Measurements from ENCODE around the gene MAPK8. TPM values are rescaled to one million over a fixed set of nuclear protein-coding genes. Genes with fewer than 3 reads are reported as not detected.

The MAPK8 gene
- total and polyA plus RNA-seq, 9 of the 15 experiments (the other 6 are each of a cell fraction or from before 2014, with no cell fraction given) = 6.4 to 159 (median 71.0) TPM

GRCh38 chr10:48294431-48294830, 12.0 kb upstream of the MAPK8 start (continued):
- TF ChIP-seq HMGN3 (IDR thresholded peaks at IDR 0.05; ENCODE audit: borderline replicate concordance, extremely low read depth, insufficient read length, low read depth, low read length) = no peak
- TF ChIP-seq GTF2E2 (tag; IDR thresholded peaks at IDR 0.05) = no peak

GRCh38 chr10:48296576-48297098, 9.8 kb upstream of the MAPK8 start:
- no peaks in the 10 kb centered on the region for H3K9me3 ChIP-seq (replicated peaks; ENCODE audit: control insufficient read depth, insufficient read depth, low read depth, low read length)
- H3K4me2 ChIP-seq (ENCODE audit: insufficient read depth, low read length) = no peak overlapping the region
- H4K20me1 ChIP-seq (replicated peaks; ENCODE audit: control insufficient read depth, insufficient read depth, low read length) = no peaks in the 10 kb centered on the region
- POLR2A ChIA-PET = no interaction called here
- no peaks in the 10 kb centered on the region for H3K9me1 ChIP-seq (ENCODE audit: control insufficient read depth, insufficient read depth, low read length)
- no peaks in the 10 kb centered on the region for H3K27me3 ChIP-seq (ENCODE audit: control insufficient read depth in 2 of 2, insufficient read depth in 2 of 2, low read length in 2 of 2)
- no peak overlapping the region for H3K4me3 ChIP-seq
- no peak overlapping the region for H2AFZ ChIP-seq (ENCODE audit: low read depth, low read length)
- FAIRE-seq = no peak
- H3K9ac ChIP-seq (ENCODE audit: insufficient read depth in 1 of 2, low read depth in 2 of 2, low read length in 2 of 2) = no peak overlapping the region
- no peaks in the 10 kb centered on the region for H3K36me3 ChIP-seq (ENCODE audit: control insufficient read depth, insufficient read depth, low read length)
- CTCF ChIA-PET (ENCODE audit: low intra/inter-chr PET ratio) = no interaction called here
- in situ Hi-C loops (cut with MboI) = no loop called here
- peaks cover 0 to under 1% of the 10 kb centered on the region in 2 experiments; a peak in 3 of 5 replicates for H3K4me1 ChIP-seq (replicated peaks in 1 of 2; ENCODE audit: control insufficient read depth in 2 of 2, insufficient read depth in 2 of 2, low read length in 2 of 2)
- H3K27ac ChIP-seq (ENCODE audit: extremely low read depth, low read depth, low read length) = no peak overlapping the region
- intact Hi-C loops (cut with micrococcal nuclease) = no loop called here
- no TSS peak for BruUV-seq (replicated peaks)
- WGBS (ENCODE audit: insufficient coverage, low coverage, missing lambda C conversion rate) = 5% methylated on average over 4 of the region's 4 CpGs
- no peak for DNase-seq (ENCODE audit: extremely low read depth in 1 of 4, low spot score in 3 of 4)
- ATAC-seq = no peak
- no peaks in the 10 kb centered on the region for H3K79me2 ChIP-seq (ENCODE audit: control insufficient read depth, insufficient read depth, low read length)
- TF ChIP-seq MXI1 (IDR thresholded peaks at IDR 0.05; ENCODE audit: low read depth, low read length) = no peak
- no peak for TF ChIP-seq HMBOX1 (IDR thresholded peaks at IDR 0.05)
- TF ChIP-seq EGR1 (conservative IDR thresholded peaks at IDR 0.05) = no peak
- no peak for TF ChIP-seq GABPA (tag; conservative IDR thresholded peaks at IDR 0.05; ENCODE audit: low read depth)
- TF ChIP-seq NELFE (IDR thresholded peaks at IDR 0.05; ENCODE audit: insufficient read depth, insufficient read length) = no peak
- no peak for TF ChIP-seq HNRNPH1 (optimal IDR thresholded peaks at IDR 0.05; ENCODE audit: low read depth, low read length)
- TF ChIP-seq POLR2H (tag; IDR thresholded peaks at IDR 0.05; ENCODE audit: low read depth) = no peak
- TF ChIP-seq CGGBP1 (CRISPR knock-in tag; IDR thresholded peaks at IDR 0.05) = no peak
- no peak for TF ChIP-seq ZNF551 (CRISPR knock-in tag; IDR thresholded peaks at IDR 0.05)
- no peak for TF ChIP-seq KDM5B (IDR thresholded peaks at IDR 0.05; ENCODE audit: insufficient replicate concordance, low read depth, low read length)

Data from K562 (cell line).